Prostate gland (tissue), 2 donors: ENCODE measurements around the gene MAML3. TPM values are rescaled to one million over a fixed set of nuclear protein-coding genes. Genes with fewer than 3 reads are reported as not detected.

Experiments used
- DNase-seq: peaks from one replicate; pipeline ENCODE4 v3.0.0-alpha.2; 2019; ENCODE audit warnings: low spot score
- H3K27ac ChIP-seq, 2 donors: fragments of 200-600 bp; sonication (generic); 2 replicates each; pipeline ENCODE4 v1.5.1; 2017 to 2019
- H3K27me3 ChIP-seq: fragments of 200-600 bp; sonication (generic); replicated peaks from 2 replicates; pipeline ENCODE4 v1.5.1; 2019; ENCODE audit not compliant: insufficient read depth
- H3K36me3 ChIP-seq, 2 donors: fragments of 200-600 bp; sonication (generic); 1 replicate in 1 of 2; 2 replicates in 1 of 2; pipeline versions ENCODE4 v1.5.1 to v1.8.1; 2017 to 2019
- H3K4me1 ChIP-seq: fragments of 200-600 bp; sonication (generic); replicated peaks from 2 replicates; pipeline ENCODE4 v1.5.1; 2019
- H3K4me3 ChIP-seq, 2 donors: fragments of 200-600 bp; sonication (generic); 2 replicates each; pipeline ENCODE4 v1.5.1; 2017 to 2019
- H3K9me3 ChIP-seq: fragments of 200-600 bp; sonication (generic); 2 replicates; pipeline ENCODE4 v1.5.1; 2017
- POLR2A ChIP-seq: fragments of 450-650 bp; IDR thresholded peaks from one replicate; pipeline ENCODE4 v1.6.1; 2016; ENCODE audit warnings: antibody characterized with exemption, mild to moderate bottlenecking
- POLR2AphosphoS5 ChIP-seq: sonication (generic); formaldehyde crosslinking; IDR thresholded peaks from one replicate; pipeline ENCODE4 v1.6.1; 2017; ENCODE audit warnings: antibody characterized with exemption
- WGBS: methylation state at CpG from one replicate; pipeline ENCODE4 v1.1.5; 2018; 5-methylcytosine and 5-hydroxymethylcytosine counted together
- intact Hi-C: fragments of 100-400 bp; cut with DNase I; formaldehyde crosslinking; loops from one replicate; pipeline ENCODE4 v1.14.2; 2022
- total RNA-seq, 2 donors: library from RNA; depleted of rRNA; stranded (reverse); fragments of >200 nt; gene quantifications; one replicate each; pipeline ENCODE4 v1.1.0, GENCODE V29; 2016
- TF ChIP-seq, protein P1 (sequence below), 4 experiments: fragments of 200-600 bp in 2 of 4; fragments of 450-650 bp in 2 of 4; sonication (generic) in 2 of 4; IDR thresholded peaks; 1 replicate in 3 of 4; 2 replicates in 1 of 4; pipeline ENCODE4 v1.5.1; 2016 to 2019; ENCODE audit warnings: antibody characterized with exemption in 4 of 4, mild to moderate bottlenecking in 2 of 4, moderate library complexity in 2 of 4

MAML3 gene
- total RNA-seq, 2 donors from 2014 or later, result 15.0 to 30.6 TPM

DNA sequence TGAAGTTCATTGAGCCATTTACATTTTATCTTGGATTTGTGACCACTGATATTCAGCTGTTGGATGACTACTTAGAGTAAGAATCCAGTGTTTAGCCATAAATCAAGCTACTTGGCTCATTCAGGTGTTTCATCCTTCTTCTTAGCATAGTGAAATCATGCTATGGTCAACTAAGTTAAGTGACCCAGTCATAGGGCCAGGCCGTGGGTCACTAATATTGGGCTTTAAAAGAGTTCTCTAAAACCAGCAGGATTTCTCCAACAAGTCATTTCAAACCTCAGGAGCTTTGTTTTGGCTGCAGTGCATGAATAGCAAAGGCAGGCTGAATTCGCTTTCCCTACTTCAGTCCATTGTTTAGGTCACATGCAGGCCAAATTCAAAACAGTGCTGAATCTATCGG, 181.0 kb downstream of the MAML3 start:
- TF ChIP-seq POLR2AphosphoS5 (no peak), POLR2A (no peak)
- TF ChIP-seq, protein P1, sequence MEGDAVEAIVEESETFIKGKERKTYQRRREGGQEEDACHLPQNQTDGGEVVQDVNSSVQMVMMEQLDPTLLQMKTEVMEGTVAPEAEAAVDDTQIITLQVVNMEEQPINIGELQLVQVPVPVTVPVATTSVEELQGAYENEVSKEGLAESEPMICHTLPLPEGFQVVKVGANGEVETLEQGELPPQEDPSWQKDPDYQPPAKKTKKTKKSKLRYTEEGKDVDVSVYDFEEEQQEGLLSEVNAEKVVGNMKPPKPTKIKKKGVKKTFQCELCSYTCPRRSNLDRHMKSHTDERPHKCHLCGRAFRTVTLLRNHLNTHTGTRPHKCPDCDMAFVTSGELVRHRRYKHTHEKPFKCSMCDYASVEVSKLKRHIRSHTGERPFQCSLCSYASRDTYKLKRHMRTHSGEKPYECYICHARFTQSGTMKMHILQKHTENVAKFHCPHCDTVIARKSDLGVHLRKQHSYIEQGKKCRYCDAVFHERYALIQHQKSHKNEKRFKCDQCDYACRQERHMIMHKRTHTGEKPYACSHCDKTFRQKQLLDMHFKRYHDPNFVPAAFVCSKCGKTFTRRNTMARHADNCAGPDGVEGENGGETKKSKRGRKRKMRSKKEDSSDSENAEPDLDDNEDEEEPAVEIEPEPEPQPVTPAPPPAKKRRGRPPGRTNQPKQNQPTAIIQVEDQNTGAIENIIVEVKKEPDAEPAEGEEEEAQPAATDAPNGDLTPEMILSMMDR (IDR thresholded peaks at IDR 0.05), result no peak
- no peak overlapping the region for H3K27ac ChIP-seq
- intact Hi-C loops, result no loop called here
- no peaks in the 10 kb centered on the region for H3K9me3 ChIP-seq
- 60% methylated on average over 3 of the region's 3 CpGs for WGBS
- no peak overlapping the region for H3K4me3 ChIP-seq
- no peaks in the 10 kb centered on the region for H3K27me3 ChIP-seq
- peaks cover 7% of the 10 kb centered on the region for H3K4me1 ChIP-seq
- DNase-seq, result no peak
- H3K36me3 ChIP-seq, result no peaks in the 10 kb centered on the region

DNA sequence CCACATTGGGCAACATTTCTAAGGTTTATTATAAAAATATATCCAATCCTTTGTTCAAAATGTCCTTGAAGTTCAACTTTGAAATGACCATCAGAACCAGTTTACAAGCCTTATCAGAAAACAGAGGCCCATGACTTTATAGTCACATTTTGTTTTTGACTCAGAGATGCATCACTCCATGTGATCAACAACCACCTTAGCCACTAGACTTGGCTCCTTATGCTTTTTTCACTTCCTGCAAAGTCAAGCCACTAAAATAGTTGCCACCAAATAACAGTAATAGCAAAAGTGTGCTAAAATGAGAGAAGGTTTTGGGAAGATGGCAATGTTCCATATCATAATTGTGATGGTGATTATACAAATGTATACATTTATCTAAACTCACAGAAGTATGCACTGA, 181.7 kb downstream of the MAML3 start:
- no peak for DNase-seq
- H3K36me3 ChIP-seq, result no peaks in the 10 kb centered on the region
- no peaks in the 10 kb centered on the region for H3K27me3 ChIP-seq
- H3K9me3 ChIP-seq, result no peaks in the 10 kb centered on the region
- TF ChIP-seq, protein P1 (IDR thresholded peaks at IDR 0.05), result no peak
- TF ChIP-seq POLR2A, result no peak
- no peak for TF ChIP-seq POLR2AphosphoS5
- no peak overlapping the region for H3K27ac ChIP-seq
- no peak overlapping the region for H3K4me3 ChIP-seq
- peaks cover 7% of the 10 kb centered on the region for H3K4me1 ChIP-seq
- intact Hi-C loops, result no loop called here

DNA sequence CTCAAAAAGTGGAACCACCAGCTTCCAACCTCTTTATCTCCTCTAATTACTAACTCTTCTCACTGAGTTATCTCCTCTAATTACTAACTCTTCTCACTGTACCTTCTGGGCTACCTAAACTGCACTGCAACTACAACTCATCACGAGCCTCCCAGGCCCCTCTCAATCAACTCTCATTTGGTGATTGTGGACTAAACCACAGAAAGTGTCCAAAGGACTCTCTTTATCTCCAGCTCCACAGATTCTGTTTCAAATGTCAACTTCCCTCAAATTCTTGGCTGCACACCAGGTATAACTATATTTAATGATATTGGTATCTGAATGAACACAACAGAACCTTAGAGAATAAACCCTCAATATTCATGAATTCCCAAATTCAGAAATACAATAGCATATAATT, 182.9 kb downstream of the MAML3 start:
- H3K27ac ChIP-seq, result no peak overlapping the region
- intact Hi-C loops, result no loop called here

DNA sequence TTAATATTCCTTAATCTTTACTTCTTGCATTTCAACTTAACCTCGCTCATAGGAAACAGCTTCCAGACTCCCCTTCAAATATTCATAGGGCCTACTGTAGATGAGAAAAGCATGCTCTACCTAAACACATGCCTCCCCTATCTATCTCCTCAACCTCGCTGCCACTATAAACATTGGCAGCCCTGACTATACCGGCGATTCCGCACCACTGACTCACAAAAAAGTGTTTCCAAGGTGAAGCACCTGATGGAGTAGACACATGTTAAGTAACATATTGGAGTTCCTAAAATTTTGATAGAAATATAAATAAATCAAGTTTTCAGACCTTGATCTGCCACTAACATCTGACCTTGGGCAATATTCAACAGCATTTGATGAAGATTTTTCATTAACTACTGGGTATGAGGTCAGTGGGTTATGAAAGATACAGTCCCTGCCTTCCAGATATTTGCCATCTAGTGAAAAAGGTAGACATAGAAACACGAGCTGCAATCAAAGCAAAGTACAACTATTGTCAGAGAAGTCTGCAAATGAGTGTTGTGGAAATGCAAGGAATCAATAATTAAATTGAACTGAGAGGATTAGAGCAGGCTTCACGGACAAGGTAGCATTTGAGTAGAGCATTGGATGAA, 184.2 kb downstream of the MAML3 start:
- DNase-seq, result no peak
- Histone ChIP-seq H3K4me3 (no peak overlapping the region), H3K36me3 (no peaks in the 10 kb centered on the region), H3K9me3 (no peaks in the 10 kb centered on the region), H3K27ac (no peak overlapping the region), H3K27me3 (no peaks in the 10 kb centered on the region), H3K4me1 (no peaks in the 10 kb centered on the region)
- intact Hi-C loops, result no loop called here
- WGBS, result 72% methylated on average over 7 of the region's 7 CpGs
- TF ChIP-seq, protein P1 (IDR thresholded peaks at IDR 0.05), result no peak
- TF ChIP-seq POLR2A, result no peak
- TF ChIP-seq POLR2AphosphoS5, result no peak

More for the DNA sequence above, 182.9 kb downstream of the MAML3 start:
- peaks cover 7% of the 10 kb centered on the region for H3K4me1 ChIP-seq
- H3K36me3 ChIP-seq, result no peaks in the 10 kb centered on the region
- H3K9me3 ChIP-seq, result no peaks in the 10 kb centered on the region
- no peaks in the 10 kb centered on the region for H3K27me3 ChIP-seq
- TF ChIP-seq, protein P1 (IDR thresholded peaks at IDR 0.05), result no peak
- TF ChIP-seq POLR2AphosphoS5, result no peak
- no peak for TF ChIP-seq POLR2A
- WGBS, result 91% methylated on average over 1 of the region's 1 CpG
- DNase-seq, result no peak
- no peak overlapping the region for H3K4me3 ChIP-seq

DNA sequence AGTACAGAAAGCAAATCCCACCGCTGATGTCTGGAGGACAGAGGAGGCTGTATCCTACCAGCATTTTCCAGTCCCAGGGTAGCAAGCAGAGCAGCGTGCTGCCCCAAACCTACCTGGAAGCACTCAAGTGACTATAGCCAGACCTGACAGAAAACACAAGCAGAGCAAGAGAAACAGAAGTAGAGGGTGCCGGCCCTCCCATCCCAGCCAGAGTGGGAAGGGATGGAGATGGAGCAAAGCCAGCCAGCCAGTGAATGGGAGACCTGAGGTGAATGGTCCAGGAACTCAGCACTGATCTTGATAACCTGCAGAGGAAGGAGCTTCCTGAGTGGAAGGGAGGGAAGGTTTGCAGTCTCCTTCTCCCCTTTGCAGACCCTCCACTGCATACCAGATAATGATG, 185.2 kb downstream of the MAML3 start:
- Histone ChIP-seq H3K4me3 (no peak overlapping the region), H3K36me3 (no peaks in the 10 kb centered on the region), H3K27me3 (no peaks in the 10 kb centered on the region), H3K27ac (no peak overlapping the region), H3K4me1 (no peaks in the 10 kb centered on the region), H3K9me3 (no peaks in the 10 kb centered on the region)
- DNase-seq, result no peak
- TF ChIP-seq POLR2A, result no peak
- no peak for TF ChIP-seq POLR2AphosphoS5
- TF ChIP-seq, protein P1 (IDR thresholded peaks at IDR 0.05), result no peak
- WGBS, result 77% methylated on average over 3 of the region's 3 CpGs
- intact Hi-C loops, result no loop called here
